Fibroblast of the aortic adventitia (primary cell): Measurements from ENCODE around the gene SRPK2. TPM values are rescaled to one million over a fixed set of nuclear protein-coding genes. Genes with fewer than 3 reads are reported as not detected.

ENCODE experiments used
- DNase-seq: peaks from one replicate; pipeline ENCODE4 v3.0.0-alpha.2; 2010; ENCODE audit warnings: low read depth
- H3K4me3 ChIP-seq: 2 replicates; pipeline ENCODE4 v1.5.1; 2011; ENCODE audit warnings: low read depth, mild to moderate bottlenecking, control low read depth, low read length, moderate library complexity
- total RNA-seq: library from RNA; depleted of rRNA; stranded (reverse); fragments of >200 nt; gene quantifications from 2 replicates; pipeline ENCODE4 v1.2.3, GENCODE V29; 2012; ENCODE audit warnings: low replicate concordance
- TF ChIP-seq, protein P1 (sequence below): IDR thresholded peaks from 2 replicates; pipeline ENCODE4 v1.5.1; 2011; ENCODE audit warnings: mild to moderate bottlenecking, low read length, control low read depth, inconsistent platforms; ENCODE audit not compliant: insufficient read depth

SRPK2 gene
- total RNA-seq, 1 donor, result 50.8 TPM

DNA sequence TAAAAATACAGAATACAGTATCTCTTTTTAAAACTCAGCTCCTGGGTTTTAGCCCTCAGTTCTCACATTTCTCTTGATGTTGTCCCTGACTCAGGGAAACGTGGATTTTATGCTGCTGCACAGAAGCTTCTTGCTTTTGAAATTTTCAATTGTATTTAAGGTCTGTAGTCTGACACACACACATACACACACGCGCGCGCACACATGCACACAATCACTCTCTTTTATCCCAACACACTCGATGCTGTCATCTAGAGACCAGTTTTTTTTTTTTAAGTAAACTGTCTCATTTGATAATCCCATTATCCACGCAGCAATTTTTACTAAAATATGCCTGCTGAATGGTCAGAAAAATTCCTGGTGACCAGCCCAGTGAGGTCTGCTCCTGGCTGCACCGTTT, 266.1 kb downstream of the SRPK2 start:
- no peak overlapping the region for H3K4me3 ChIP-seq
- TF ChIP-seq, protein P1, sequence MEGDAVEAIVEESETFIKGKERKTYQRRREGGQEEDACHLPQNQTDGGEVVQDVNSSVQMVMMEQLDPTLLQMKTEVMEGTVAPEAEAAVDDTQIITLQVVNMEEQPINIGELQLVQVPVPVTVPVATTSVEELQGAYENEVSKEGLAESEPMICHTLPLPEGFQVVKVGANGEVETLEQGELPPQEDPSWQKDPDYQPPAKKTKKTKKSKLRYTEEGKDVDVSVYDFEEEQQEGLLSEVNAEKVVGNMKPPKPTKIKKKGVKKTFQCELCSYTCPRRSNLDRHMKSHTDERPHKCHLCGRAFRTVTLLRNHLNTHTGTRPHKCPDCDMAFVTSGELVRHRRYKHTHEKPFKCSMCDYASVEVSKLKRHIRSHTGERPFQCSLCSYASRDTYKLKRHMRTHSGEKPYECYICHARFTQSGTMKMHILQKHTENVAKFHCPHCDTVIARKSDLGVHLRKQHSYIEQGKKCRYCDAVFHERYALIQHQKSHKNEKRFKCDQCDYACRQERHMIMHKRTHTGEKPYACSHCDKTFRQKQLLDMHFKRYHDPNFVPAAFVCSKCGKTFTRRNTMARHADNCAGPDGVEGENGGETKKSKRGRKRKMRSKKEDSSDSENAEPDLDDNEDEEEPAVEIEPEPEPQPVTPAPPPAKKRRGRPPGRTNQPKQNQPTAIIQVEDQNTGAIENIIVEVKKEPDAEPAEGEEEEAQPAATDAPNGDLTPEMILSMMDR, result no peak
- no peak for DNase-seq

DNA sequence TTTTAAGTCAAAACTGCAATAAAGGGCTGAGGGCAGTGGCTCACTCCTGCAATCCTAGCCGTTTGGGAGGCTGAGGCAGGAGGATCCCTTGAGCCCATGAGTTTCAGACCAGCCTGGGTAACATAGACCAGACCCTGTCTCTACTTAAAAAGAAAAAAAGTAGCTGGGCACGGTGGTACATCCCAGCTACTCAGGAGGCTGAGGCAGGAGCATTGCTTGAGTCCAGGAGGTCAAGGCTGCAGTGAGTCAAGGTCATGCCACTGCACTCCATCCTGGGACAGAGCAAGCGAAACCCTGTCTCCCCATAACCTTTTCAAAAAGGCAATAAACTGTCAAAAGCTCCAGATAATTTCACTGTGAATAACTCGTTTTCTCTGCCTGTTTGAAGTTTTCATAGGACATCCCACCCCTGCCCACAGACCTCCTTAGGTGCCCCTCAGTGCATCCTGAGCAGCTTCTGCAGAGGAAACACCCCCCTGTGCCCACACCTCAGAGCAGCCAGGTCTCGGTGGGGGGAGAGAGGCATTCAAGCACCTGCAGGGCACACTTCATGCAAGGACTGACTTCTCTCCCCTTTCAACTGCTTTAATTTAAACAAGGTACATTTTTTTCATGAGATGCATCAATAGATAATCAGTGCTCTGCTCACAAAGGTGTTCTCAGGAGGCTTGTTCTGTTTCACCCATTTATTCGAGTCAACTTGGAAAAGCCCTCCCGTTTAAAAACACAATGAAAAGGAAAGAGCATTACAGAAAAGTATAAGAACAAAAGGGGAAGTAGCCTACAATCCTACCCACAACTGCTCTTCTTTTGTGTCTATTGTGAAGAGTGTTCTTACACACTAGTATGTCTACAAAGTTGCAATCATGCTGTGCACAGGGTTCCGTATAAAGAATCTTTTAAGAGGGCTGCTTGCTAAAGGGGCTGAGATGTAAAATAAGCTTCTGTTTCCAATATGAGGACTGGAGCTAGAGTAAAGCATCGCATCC, 269.8 kb downstream of the SRPK2 start:
- no peak overlapping the region for H3K4me3 ChIP-seq
- TF ChIP-seq, protein P1, result no peak
- no peak for DNase-seq

DNA sequence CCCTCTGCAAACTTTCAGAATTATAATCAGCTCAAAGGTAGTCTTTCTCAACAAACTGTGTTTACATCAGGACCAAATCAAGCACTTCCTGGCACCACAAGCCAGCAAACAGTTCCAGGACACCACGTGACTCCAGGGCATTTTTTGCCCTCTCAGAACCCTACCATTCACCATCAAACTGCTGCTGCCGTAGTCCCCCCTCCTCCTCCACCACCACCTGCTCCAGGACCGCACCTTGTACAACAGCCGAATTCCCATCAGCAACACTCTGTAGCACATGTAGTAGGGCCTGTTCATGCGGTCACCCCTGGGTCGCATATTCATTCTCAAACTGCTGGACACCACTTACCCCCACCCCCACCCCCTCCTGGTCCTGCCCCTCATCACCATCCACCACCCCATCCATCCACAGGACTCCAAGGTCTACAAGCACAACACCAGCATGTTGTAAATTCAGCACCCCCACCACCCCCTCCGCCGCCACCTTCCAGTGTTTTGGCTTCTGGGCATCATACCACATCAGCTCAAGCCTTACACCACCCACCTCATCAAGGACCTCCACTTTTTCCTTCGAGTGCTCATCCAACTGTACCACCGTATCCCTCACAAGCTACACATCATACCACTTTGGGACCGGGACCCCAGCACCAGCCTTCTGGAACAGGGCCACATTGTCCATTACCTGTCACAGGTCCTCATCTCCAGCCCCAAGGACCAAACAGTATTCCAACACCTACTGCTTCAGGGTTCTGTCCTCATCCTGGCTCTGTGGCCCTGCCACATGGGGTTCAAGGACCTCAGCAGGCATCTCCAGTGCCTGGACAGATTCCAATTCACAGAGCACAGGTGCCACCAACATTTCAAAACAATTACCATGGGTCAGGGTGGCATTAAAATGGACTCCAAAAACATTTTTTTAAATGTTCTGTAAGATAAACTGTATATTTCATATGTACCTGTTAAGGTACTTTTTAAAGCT, 276.0 kb downstream of the SRPK2 start:
- TF ChIP-seq, protein P1, result no peak
- H3K4me3 ChIP-seq, result no peak overlapping the region
- no peak for DNase-seq

DNA sequence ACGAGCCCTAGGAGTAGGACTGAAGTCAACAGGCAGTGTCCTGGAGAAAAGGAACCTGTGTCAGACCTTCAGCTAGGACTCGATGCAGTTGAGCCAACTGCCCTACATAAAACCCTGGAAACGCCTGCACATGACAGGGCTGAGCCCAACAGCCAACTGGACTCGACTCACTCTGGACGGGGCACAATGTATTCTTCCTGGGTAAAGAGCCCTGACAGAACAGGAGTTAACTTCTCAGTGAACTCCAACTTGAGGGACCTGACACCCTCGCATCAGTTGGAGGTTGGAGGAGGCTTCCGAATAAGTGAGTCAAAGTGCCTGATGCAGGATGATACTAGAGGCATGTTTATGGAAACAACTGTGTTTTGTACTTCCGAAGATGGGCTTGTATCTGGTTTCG, 281.3 kb downstream of the SRPK2 start:
- no peak overlapping the region for H3K4me3 ChIP-seq
- TF ChIP-seq, protein P1, result no peak
- no peak for DNase-seq

DNA sequence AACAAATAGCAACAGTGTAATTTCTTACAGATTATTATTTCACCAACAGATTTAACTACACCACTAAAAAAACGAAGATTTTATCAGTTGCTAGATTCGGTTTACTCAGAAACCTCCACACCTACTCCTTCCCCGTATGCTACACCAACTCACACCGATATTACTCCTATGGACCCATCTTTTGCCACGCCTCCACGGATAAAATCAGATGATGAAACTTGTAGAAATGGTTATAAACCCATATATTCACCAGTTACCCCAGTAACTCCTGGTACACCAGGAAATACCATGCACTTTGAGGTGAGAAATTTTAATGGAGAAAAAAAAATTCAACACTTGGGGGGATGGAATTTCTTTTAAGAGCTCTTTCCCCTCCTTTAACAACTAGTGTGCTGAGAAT, 282.2 kb downstream of the SRPK2 start:
- no peak for DNase-seq
- H3K4me3 ChIP-seq, result no peak overlapping the region
- TF ChIP-seq, protein P1, result no peak

DNA sequence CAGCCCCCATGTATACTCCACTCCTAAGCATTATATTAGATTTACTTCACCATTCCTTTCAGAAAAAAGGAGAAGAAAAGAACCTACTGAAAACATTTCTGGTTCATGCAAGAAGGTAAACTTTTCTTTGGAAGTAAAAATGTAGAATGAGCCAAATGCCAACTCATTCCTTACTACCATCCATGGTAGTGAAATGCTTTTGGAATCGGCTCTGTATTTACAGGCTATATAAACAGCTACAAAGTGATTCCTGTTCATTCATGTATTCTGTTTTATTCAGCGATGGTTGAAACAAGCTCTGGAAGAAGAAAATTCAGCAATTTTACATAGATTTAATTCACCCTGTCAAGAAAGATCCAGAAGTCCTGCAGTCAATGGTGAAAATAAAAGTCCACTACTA, 283.1 kb downstream of the SRPK2 start:
- H3K4me3 ChIP-seq, result no peak overlapping the region
- TF ChIP-seq, protein P1, result no peak
- no peak for DNase-seq
